B cell (primary cell): ENCODE results near the gene CDC40.
"Not testable (repeated sequence)": the region's sequence is repeated elsewhere in the genome, so short reads cannot be mapped to it uniquely, and the experiment has no call there.

Experiments used
- EZH2 ChIP-seq: IDR thresholded peaks from 2 replicates; pipeline ENCODE4 v1.6.1; 2012; ENCODE audit warnings: borderline replicate concordance, low read depth, mild to moderate bottlenecking, moderate library complexity, low read length; ENCODE audit not compliant: insufficient read depth, poor library complexity, severe bottlenecking
- TF ChIP-seq, protein P1 (sequence below): fragments of 200-600 bp; IDR thresholded peaks from one replicate; pipeline ENCODE4 v1.8.0; 2022; ENCODE audit warnings: antibody characterized with exemption, mild to moderate bottlenecking

DNA sequence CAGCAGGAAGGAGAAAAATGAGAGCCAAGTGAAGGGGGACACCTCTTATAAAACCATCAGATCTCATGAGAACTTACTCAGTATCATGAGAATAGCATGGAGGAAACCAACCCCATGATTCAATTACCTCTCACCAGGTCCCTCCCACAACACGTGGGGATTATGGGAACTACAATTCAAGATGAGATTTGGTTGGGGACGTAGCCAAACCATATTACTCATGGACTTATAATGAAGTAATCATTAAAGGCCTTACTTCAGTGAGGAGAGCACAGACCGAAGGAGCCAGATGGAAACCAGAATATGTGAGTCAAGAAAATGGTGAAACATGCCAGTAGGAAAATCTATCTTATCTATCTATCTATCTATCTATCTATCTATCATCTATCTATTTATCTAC is 64.4 kb downstream of the CDC40 start:
- TF ChIP-seq, protein P1, sequence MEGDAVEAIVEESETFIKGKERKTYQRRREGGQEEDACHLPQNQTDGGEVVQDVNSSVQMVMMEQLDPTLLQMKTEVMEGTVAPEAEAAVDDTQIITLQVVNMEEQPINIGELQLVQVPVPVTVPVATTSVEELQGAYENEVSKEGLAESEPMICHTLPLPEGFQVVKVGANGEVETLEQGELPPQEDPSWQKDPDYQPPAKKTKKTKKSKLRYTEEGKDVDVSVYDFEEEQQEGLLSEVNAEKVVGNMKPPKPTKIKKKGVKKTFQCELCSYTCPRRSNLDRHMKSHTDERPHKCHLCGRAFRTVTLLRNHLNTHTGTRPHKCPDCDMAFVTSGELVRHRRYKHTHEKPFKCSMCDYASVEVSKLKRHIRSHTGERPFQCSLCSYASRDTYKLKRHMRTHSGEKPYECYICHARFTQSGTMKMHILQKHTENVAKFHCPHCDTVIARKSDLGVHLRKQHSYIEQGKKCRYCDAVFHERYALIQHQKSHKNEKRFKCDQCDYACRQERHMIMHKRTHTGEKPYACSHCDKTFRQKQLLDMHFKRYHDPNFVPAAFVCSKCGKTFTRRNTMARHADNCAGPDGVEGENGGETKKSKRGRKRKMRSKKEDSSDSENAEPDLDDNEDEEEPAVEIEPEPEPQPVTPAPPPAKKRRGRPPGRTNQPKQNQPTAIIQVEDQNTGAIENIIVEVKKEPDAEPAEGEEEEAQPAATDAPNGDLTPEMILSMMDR: not testable (repeated sequence)
- not testable (repeated sequence) for TF ChIP-seq EZH2
